ENCODE data around the gene FRMD4B.
"Not testable (repeated sequence)": the region's sequence is repeated elsewhere in the genome, so short reads cannot be mapped to it uniquely, and the experiment has no call there.

The FRMD4B gene

DNA sequence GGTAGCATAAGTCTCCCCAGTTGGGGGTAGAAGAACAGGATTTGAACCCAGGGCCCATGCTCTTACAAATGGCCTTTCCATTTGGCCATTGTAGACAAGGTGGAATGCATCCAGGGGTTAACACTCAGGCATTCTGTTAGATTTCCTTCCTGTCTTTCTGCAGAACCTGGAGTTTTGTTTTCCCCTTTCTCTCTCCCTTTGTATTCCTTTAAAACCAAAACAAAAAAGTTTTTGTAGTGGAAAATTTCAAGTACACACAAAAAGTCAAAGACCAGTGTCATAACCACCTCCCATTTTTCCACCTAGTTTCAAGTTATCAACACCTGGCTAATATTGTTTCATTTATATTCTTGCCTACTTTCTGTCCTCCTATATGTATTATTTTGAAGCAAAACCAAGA is 26.0 kb downstream of the FRMD4B start:
- DNase-seq, result no peak

GRCh38 chr3:69359339-69359893 is 26.5 kb downstream of the FRMD4B start:
- DNase-seq, result no peak

GRCh38 chr3:69357196-69357595 is 28.7 kb downstream of the FRMD4B start:
- DNase-seq, result no peak

DNA sequence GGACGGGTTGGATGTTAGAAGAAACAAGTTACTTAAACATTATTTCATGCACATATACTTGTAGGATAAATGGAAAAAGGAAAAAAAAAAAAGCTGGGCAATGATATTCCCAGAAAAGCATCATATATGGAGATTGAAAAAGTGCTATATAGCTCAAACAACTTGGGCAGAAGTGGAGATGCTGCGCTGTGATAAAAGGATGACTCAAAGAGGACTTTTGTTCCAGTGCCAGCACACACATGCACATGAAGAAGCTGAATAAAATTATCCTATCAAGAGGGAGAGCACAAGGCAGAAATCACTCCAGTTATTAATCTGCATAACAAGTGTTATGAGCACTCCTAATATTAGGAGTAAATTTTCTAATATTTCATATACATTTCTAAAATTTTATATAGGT is 30.9 kb downstream of the FRMD4B start:
- no peak for DNase-seq

DNA sequence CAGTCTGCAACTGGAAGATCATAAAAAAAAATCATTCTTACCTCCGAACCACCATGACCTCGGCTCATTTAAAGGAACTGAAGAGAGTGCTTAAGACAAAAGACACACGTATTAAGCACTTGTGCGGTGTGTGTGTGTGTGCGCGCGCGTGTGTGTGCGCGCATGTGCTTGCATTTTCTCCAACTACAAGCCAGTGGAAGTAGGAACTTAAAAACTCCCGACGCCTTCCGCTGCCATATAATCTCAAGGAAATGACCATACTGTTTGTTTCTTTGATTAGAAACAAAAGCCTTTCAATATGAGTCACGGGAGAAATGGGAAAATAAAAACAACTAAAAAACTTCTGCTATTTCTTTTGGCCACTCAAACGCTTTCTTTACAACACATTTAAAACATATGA is 32.4 kb downstream of the FRMD4B start:
- DNase-seq, result no peak

DNA sequence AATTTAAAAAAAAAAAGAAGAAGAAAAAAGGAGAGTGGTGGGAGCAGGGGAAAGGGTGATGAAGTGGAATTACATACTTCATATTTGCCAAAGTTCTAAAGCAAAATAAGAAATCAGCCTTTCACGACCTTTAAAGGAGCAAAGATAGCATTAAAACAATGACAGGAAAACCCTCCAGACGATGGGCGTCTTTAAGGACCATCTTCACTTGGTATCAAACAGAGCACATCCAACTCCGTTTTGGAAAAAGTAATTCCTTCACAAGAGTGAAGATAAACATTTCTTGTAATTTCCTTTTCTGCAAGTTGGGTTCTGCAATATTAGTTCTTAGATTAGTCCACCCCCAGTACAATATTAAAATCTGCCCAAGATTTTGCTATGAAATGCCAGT is 32.8 kb downstream of the FRMD4B start:
- no peak for DNase-seq

DNA sequence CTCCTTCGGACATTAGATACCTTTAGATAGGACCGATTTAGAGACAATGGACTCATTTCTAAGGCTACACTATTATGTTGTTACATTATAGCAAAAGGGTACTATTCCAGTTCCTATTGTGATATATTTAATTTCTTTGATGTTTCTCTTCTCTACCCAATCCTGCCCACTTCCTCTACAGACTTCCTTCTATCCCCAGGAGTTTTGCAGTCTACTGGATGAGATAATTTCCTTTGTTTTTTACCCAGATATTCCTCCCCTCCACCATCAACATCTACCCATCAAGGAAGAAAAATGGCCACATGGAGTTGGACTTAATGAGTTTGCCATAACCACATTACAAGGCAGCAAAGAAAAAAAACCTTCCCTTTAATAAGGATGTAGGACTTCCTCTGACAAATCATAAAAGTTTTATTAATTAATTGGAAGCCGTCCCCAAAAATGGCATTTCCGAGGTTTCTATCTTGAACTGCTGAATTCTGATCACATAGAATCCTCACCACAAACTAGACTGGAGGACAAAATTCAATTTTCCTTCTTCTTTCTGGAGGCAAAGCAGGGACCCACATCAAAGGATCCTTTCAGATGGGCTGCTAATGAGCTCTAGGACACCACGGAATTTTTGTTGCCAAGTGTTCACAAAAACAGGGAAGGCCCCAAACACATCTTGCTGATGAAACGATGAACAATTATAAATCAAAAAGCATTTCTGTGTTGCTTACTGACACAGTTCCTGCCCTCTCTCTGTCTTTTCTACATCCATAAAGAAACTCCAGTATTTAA is 33.4 kb downstream of the FRMD4B start:
- no peak for DNase-seq

- DNase-seq, result no peak
Observed at GRCh38 chr3:69343875-69344274, 42.0 kb downstream of the FRMD4B start.

- DNase-seq, result no peak
Observed at GRCh38 chr3:69342074-69342473, 43.8 kb downstream of the FRMD4B start.

GRCh38 chr3:69339760-69340159 is 46.1 kb downstream of the FRMD4B start:
- DNase-seq, result no peak

DNA sequence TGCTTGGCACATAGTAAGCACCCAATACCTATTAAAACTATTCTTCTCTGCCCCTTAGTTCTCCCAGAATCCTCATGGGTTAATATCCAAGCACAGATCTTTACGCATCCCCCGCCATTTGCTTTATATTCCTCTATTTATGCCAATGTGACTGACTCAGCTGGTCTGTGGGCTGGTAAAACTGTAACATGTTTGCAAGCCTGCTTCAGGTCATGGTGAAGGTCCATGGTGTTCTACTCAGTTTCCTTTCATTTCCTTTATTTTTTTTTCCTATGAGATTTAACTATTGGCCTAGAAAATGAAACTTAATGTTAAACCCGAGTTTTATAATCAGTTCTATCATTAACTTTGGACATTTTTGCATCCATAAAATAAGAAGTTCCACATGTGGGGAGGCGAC is 47.0 kb downstream of the FRMD4B start:
- DNase-seq, result no peak

DNA sequence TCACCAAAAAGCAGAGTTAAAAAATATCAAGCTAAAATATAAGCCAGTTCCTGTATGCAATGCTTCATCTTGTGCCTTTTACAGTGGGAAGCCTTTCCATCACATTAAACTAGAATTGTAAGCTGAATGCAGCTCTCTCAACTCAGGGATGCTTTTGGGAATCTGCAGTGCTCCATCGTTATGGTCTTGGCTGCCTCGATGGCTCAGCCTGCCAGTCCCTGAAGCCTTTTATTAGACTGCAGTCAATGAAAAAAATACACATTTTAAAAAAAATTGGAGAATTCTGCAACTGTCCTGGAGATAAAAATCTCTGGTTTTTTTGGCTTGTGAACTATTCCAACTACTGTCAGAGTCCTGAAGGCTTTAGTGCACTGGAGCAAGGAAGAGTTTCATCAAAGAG is 53.0 kb downstream of the FRMD4B start:
- no peak for DNase-seq

GRCh38 chr3:69330891-69331400 is 54.9 kb downstream of the FRMD4B start:
- DNase-seq, result no peak

GRCh38 chr3:69329892-69330291 is 56.0 kb downstream of the FRMD4B start:
- DNase-seq, result no peak

DNA sequence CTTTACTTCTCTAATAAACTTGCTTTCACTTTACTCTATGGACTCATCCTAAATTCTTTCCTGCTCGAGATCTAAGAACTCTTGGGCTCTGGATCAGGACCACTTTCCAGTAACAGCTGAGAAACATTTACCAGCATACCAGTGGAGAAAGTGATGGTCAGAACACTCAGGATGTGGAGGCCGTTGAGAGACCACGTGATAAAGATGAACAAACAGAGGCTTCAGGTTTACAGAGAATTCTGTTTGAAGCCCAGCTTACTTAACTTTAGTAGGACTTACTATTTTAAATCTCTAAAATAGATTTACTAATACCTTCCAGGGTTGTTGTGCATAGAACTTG is 57.0 kb downstream of the FRMD4B start:
- no peak for DNase-seq

DNA sequence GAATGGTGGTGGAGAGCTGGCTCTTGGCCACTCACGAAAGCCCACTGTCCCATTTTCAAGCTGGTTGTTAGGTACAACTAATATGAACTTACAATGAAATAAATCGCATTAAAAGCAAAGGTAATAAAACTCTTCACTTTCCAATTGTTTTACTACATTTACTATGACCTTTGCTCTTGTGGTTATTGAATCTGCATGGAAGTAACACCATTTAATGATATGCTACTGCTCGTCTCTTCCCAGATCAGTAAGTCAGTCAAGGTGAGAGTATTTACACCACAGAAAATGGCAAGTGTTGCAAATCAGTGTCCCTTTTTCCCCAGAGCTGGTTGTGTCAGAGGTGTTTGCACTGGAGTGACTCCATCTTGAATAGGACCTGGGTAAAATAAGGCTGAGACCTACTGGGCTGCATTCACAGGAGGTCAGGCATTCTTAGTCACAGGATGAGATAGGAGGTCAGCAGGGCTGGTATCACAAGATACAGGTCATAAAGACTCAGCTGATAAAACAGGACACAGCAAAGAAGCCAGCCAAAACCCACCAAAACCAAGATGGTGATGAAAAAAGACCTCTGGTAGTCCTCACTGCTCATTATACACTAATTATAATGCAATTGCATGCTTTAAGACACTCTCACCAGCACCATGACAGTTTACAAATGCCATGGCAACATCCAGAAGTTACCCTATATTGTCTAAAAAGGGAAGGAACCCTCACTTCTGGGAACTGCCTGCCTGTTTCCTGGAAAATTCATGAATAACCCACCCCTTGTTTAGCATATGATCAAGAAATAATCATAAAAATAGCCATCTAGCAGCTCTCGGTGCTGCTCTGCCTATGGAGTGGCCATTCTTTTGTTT is 57.6 kb downstream of the FRMD4B start:
- DNase-seq, result no peak

DNA sequence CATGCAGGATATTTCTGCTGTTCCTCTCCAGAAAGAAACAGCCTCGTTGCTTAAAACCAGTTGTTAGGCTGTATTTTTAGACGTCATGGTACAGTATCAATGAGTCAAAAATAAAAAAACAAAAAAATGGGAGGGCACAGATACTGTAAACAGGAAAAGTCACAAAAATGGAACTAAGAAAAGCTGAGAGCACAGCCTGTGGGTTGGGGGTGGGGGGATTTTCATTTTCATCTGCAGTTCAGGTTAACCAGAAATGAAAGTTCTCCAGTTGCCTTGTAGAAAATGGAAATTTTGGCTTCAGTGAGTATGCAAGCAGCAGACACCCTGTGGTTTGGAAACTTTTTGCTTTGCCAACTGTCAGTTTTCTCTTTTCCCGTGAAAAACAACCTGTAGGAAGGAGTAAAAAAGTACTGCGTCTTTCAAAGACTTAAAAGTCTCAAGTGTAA is 59.0 kb downstream of the FRMD4B start:
- peak; percentile 9 for DNase-seq

DNA sequence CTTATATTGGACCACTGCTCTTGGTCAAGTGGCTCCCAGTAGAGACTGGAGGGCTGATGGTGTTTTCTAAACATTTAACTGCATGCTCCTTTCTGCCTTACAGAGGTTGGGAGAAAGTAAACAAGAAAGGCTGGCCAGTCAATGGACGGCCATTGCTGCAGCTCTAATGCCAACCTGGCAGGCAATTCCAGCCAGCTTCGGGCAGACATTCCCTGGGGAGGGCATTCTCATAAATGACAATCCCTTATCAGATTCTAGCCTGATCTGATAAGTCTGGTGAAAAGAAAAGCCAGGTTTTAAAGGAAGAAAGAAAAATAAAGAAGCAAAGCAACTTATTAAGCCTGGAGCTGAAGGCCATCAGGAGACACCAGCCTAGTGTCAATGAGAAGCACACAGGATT is 60.7 kb downstream of the FRMD4B start:
- no peak for DNase-seq

GRCh38 chr3:69324362-69325025 is 61.4 kb downstream of the FRMD4B start:
- no peak for DNase-seq

DNA sequence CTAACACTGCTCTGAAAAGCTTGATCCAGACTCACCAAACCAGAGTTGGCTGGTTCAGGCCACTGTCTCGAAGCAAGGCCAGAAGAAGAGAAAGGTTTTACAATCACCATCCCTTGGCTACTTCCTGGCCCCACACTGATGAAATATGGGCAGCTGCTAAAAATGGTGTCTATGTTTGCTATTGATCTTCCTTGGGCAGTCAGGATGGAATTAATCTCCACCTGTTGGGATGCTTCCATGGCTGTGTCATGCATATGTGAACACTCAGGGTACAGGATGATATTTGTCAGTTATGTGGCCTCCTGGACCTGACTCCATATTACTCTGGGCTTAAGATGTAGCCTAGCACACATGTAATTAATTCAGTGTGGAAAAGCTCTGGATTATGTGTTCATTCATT is 61.9 kb downstream of the FRMD4B start:
- DNase-seq, result no peak

DNA sequence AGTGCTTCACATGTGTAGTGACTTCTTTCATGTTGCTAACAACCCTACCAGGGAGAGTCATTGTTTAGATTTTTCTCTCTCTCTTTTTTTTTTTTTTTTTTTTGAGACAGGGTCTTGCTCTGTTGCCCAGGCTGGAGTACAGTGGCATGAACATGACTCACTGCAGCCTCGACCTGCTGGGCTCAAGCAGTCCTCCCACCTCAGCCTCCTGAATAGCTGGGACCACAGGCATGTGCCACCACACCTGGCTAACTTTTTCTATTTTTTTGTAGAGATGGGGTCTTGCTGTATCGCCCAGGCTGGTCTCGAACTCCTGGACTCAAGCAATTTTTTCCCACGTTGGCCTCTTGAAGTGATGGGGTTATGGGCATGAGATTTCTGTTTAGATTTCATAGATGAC is 63.4 kb downstream of the FRMD4B start:
- DNase-seq, result not testable (repeated sequence)

DNA sequence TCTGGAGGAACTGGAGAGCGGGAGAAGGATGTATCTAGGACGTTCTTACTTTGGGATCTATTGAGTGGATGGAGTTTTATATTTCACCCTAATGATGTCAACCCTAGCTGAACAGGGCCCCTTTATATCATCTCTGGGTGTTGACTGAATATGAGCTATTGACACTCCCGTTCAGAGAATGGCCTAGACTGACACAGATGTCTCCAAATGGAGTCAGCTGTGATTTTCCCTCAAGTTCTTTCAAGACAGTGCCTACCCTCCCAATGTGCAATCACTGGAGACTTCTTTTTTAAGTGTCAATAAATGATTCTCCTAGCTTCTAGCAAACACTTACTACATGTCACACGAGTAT is 63.8 kb downstream of the FRMD4B start:
- DNase-seq, result no peak
